D721Med (cell line): Measurements from ENCODE around the gene ITGA4.

Experiments used
- DNase-seq: peaks from one replicate; pipeline ENCODE4 v3.0.0; 2011; ENCODE audit warnings: low spot score; ENCODE audit not compliant: insufficient read length
- FAIRE-seq: peaks from 2 replicates; lab custom pipeline; 2011; peaks lifted over from hg19 to GRCh38; lab: Jason Lieb, UNC
- CTCF ChIP-seq: IDR thresholded peaks from 2 replicates; pipeline ENCODE4 v1.5.1; 2012; ENCODE audit warnings: mild to moderate bottlenecking, control low read depth; ENCODE audit not compliant: insufficient read depth; ENCODE audit errors: missing control alignments

The ITGA4 gene

GRCh38 chr2:181500201-181500600 is 43.0 kb downstream of the ITGA4 start:
- DNase-seq (no peak), FAIRE-seq (no peak)
- TF ChIP-seq CTCF, result no peak

- FAIRE-seq (no peak), DNase-seq (no peak)
- TF ChIP-seq CTCF, result no peak
Observed at GRCh38 chr2:181515719-181516118, 58.5 kb downstream of the ITGA4 start.

GRCh38 chr2:181516992-181517391 is 59.8 kb downstream of the ITGA4 start:
- FAIRE-seq, result no peak
- DNase-seq, result no peak
- no peak for TF ChIP-seq CTCF

- FAIRE-seq, result no peak
- no peak for DNase-seq
- no peak for TF ChIP-seq CTCF
Observed at GRCh38 chr2:181517685-181518301, 60.6 kb downstream of the ITGA4 start.

GRCh38 chr2:181520253-181520652 is 63.1 kb downstream of the ITGA4 start:
- DNase-seq (no peak), FAIRE-seq (no peak)
- no peak for TF ChIP-seq CTCF

GRCh38 chr2:181523756-181524155 is 66.6 kb downstream of the ITGA4 start:
- FAIRE-seq, result no peak
- no peak for DNase-seq

More at GRCh38 chr2:181523756-181524155, 66.6 kb downstream of the ITGA4 start:
- TF ChIP-seq CTCF, result no peak
